Neural cell (in vitro differentiated cells): ENCODE data around the gene DCAF7.

Experiments
- CTCF ChIP-seq: fragments of 450-650 bp; IDR thresholded peaks from 2 replicates; pipeline ENCODE4 v1.5.1; 2014; ENCODE audit warnings: antibody characterized with exemption, mild to moderate bottlenecking, moderate library complexity; ENCODE audit not compliant: poor library complexity, severe bottlenecking
- MXI1 ChIP-seq: fragments of 450-650 bp; conservative IDR thresholded peaks from 2 replicates; pipeline ENCODE4 v1.6.1; 2014; ENCODE audit warnings: antibody characterized with exemption, mild to moderate bottlenecking; ENCODE audit not compliant: poor library complexity, severe bottlenecking
- RAD21 ChIP-seq: fragments of 450-650 bp; conservative IDR thresholded peaks from 2 replicates; pipeline ENCODE4 v1.6.1; 2014; ENCODE audit warnings: antibody characterized with exemption, mild to moderate bottlenecking, moderate library complexity

DNA sequence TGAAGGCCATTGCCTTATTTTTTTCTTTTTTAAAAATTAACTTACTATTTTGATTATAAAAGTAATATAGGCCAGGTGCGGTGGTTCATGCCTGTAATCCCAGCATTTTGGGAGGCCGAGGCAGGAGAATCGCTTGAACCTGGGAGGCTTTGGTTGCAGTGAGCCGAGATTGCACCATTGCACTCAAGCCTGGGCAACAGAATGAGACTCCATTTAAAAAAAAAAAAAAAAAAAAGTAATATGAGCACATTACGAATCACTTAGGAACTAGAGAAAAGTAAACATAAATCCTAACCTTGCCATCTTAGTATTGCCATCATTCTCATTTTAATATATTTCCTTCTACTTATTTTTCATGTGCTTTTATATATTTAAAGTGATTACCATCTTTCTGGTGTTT is 37.5 kb downstream of the DCAF7 start:
- TF ChIP-seq CTCF (no peak), MXI1 (no peak), RAD21 (no peak)
